ENCODE data around the gene FAM222B.

DNA sequence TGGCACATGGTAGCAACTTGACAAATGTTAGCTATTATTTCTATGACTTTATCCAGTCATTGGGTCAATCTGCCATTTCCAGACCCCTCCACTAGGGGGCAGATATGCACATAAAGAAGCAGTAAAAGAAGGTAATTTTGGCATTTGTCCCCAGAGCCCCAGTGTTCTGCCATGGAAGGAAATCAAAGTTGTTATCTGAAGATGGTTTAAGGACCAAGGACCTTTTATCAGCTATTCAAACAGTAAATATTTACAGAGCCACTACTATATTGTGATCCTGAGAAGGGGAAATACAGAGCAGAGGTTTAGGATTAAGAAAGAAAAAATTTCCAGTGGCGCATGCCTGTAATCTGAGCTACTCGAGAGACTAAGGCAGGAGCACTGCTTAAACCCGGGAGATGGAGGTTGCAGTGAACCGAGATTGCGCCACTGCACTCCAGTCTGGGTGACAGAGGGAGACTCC lies 78.8 kb downstream of the FAM222B start:
- TF ChIP-seq, protein P1, sequence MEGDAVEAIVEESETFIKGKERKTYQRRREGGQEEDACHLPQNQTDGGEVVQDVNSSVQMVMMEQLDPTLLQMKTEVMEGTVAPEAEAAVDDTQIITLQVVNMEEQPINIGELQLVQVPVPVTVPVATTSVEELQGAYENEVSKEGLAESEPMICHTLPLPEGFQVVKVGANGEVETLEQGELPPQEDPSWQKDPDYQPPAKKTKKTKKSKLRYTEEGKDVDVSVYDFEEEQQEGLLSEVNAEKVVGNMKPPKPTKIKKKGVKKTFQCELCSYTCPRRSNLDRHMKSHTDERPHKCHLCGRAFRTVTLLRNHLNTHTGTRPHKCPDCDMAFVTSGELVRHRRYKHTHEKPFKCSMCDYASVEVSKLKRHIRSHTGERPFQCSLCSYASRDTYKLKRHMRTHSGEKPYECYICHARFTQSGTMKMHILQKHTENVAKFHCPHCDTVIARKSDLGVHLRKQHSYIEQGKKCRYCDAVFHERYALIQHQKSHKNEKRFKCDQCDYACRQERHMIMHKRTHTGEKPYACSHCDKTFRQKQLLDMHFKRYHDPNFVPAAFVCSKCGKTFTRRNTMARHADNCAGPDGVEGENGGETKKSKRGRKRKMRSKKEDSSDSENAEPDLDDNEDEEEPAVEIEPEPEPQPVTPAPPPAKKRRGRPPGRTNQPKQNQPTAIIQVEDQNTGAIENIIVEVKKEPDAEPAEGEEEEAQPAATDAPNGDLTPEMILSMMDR (IDR thresholded peaks at IDR 0.05) = peak; percentile 81 to 97 (median 87)
- TF ChIP-seq POLR2A (IDR thresholded peaks at IDR 0.05) = no peak
